ENCODE data around the gene RSPH9.

RSPH9 gene

GRCh38 chr6:43707767-43708166, 62.9 kb downstream of the RSPH9 start:
- DNase-seq (ENCODE audit: low read depth in 2 of 3, low spot score in 2 of 3) = no peak

- no peak for DNase-seq (ENCODE audit: low read depth in 2 of 3, low spot score in 2 of 3)
These were observed 64.2 kb downstream of the RSPH9 start for GRCh38 chr6:43708860-43709653.

GRCh38 chr6:43709654-43710303, 64.9 kb downstream of the RSPH9 start:
- DNase-seq (ENCODE audit: low read depth in 2 of 3, low spot score in 2 of 3) = no peak

GRCh38 chr6:43710576-43710975, 65.7 kb downstream of the RSPH9 start:
- DNase-seq (ENCODE audit: low read depth in 2 of 3, low spot score in 2 of 3) = no peak

GRCh38 chr6:43712579-43712978, 67.7 kb downstream of the RSPH9 start:
- DNase-seq (ENCODE audit: low read depth in 2 of 3, low spot score in 2 of 3) = no peak

GRCh38 chr6:43713643-43714310, 68.9 kb downstream of the RSPH9 start:
- DNase-seq (ENCODE audit: low read depth in 2 of 3, low spot score in 2 of 3) = no peak

- DNase-seq (ENCODE audit: low read depth in 2 of 3, low spot score in 2 of 3) = no peak
These were observed 69.6 kb downstream of the RSPH9 start for GRCh38 chr6:43714311-43715055.

GRCh38 chr6:43715056-43715788, 70.4 kb downstream of the RSPH9 start:
- no peak for DNase-seq (ENCODE audit: low read depth in 2 of 3, low spot score in 2 of 3)

GRCh38 chr6:43716099-43716498, 71.3 kb downstream of the RSPH9 start:
- DNase-seq (ENCODE audit: low read depth in 2 of 3, low spot score in 2 of 3) = no peak

GRCh38 chr6:43717389-43717788, 72.6 kb downstream of the RSPH9 start:
- DNase-seq (ENCODE audit: low read depth in 2 of 3, low spot score in 2 of 3) = no peak

GRCh38 chr6:43717822-43718221, 73.0 kb downstream of the RSPH9 start:
- DNase-seq (ENCODE audit: low read depth in 2 of 3, low spot score in 2 of 3) = no peak

GRCh38 chr6:43718387-43719105, 73.7 kb downstream of the RSPH9 start:
- no peak for DNase-seq (ENCODE audit: low read depth in 2 of 3, low spot score in 2 of 3)

GRCh38 chr6:43719511-43719910, 74.7 kb downstream of the RSPH9 start:
- no peak for DNase-seq (ENCODE audit: low read depth in 2 of 3, low spot score in 2 of 3)

- DNase-seq (ENCODE audit: low read depth in 2 of 3, low spot score in 2 of 3) = no peak
These were observed 76.2 kb downstream of the RSPH9 start for GRCh38 chr6:43720999-43721398.
